ENCODE data around the gene IL16.
"Not testable (repeated sequence)": the region's sequence is repeated elsewhere in the genome, so short reads cannot be mapped to it uniquely, and the experiment has no call there.

IL16 gene

GRCh38 chr15:81199031-81199779, 2.5 kb downstream of the IL16 start:
- TF ChIP-seq, protein P1, sequence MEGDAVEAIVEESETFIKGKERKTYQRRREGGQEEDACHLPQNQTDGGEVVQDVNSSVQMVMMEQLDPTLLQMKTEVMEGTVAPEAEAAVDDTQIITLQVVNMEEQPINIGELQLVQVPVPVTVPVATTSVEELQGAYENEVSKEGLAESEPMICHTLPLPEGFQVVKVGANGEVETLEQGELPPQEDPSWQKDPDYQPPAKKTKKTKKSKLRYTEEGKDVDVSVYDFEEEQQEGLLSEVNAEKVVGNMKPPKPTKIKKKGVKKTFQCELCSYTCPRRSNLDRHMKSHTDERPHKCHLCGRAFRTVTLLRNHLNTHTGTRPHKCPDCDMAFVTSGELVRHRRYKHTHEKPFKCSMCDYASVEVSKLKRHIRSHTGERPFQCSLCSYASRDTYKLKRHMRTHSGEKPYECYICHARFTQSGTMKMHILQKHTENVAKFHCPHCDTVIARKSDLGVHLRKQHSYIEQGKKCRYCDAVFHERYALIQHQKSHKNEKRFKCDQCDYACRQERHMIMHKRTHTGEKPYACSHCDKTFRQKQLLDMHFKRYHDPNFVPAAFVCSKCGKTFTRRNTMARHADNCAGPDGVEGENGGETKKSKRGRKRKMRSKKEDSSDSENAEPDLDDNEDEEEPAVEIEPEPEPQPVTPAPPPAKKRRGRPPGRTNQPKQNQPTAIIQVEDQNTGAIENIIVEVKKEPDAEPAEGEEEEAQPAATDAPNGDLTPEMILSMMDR (IDR thresholded peaks at IDR 0.05; ENCODE audit: low read depth, low read length), result peak; percentile 20; the same call in 1 of the 2 replicates

DNA sequence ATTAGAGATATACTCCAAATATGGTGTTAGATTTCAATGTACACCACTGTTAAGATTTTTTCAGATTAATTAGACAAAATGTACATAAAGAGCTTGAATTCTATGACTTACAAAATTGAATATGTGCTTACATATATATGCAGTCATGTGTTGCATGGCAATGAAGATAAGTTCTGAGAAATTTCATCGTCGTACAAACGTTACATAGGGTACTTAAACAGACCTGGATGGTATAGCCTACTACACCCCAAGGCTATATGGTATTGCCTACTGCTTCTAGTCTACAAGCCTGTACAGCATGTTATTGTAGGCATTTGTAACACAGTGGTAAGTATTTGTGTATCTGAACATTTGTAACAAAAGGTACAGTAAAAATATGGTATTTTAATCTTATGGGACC, 9.3 kb downstream of the IL16 start:
- Histone ChIP-seq H3K27me3 (ENCODE audit: insufficient read depth, low read depth, severe bottlenecking) (no peaks in the 10 kb centered on the region), H3K27ac (no peak overlapping the region), H3K4me3 (ENCODE audit: low read depth, low read length) (no peak overlapping the region), H3K9me3 (ENCODE audit: severe bottlenecking) (no peaks in the 10 kb centered on the region), H3K36me3 (no peaks in the 10 kb centered on the region)
- DNase-seq, result no peak
- TF ChIP-seq, protein P1 (IDR thresholded peaks at IDR 0.05; ENCODE audit: low read depth, low read length), result no peak

More at GRCh38 chr15:81199031-81199779, 2.5 kb downstream of the IL16 start:
- Histone ChIP-seq H3K36me3 (no peaks in the 10 kb centered on the region), H3K27me3 (ENCODE audit: insufficient read depth, low read depth, severe bottlenecking) (no peaks in the 10 kb centered on the region), H3K4me3 (ENCODE audit: low read depth, low read length) (no peak overlapping the region), H3K9me3 (ENCODE audit: severe bottlenecking) (no peaks in the 10 kb centered on the region), H3K27ac (no peak overlapping the region)
- no peak for DNase-seq

- H3K36me3 ChIP-seq; H3K4me3 ChIP-seq (ENCODE audit: low read depth, low read length); H3K27ac ChIP-seq; H3K9me3 ChIP-seq (ENCODE audit: severe bottlenecking); DNase-seq; H3K27me3 ChIP-seq (ENCODE audit: insufficient read depth, low read depth, severe bottlenecking): not testable (repeated sequence)
These were observed 11.3 kb downstream of the IL16 start for GRCh38 chr15:81207987-81208386.

DNA sequence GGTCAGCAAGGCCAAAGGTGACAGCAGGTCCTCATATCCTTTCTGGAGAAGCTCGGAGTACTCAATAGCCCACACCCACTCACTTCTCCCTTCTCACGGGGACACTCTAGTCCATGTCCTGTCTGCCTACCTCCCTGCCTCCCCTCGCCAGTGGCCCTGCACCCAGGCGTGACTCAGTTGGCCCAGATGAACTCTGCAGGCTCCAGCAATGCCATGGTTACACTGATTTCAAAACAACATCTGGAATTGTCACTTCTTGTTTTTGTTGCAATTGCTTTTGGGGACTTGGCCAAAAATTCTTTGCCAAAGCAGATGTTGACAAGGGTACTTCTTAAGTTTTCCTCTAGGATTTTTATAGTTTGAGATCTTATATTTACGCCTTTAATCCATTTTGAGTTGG, 13.0 kb downstream of the IL16 start:
- Histone ChIP-seq H3K4me3 (ENCODE audit: low read depth, low read length) (no peak overlapping the region), H3K9me3 (ENCODE audit: severe bottlenecking) (peaks cover 7% of the 10 kb centered on the region), H3K36me3 (no peaks in the 10 kb centered on the region), H3K27ac (no peak overlapping the region), H3K27me3 (ENCODE audit: insufficient read depth, low read depth, severe bottlenecking) (no peaks in the 10 kb centered on the region)
- no peak for DNase-seq
- TF ChIP-seq, protein P1 (IDR thresholded peaks at IDR 0.05; ENCODE audit: low read depth, low read length), result no peak

- DNase-seq, result no peak
- H3K4me3 ChIP-seq (ENCODE audit: low read depth, low read length), result no peak overlapping the region
- H3K9me3 ChIP-seq (ENCODE audit: severe bottlenecking), result peaks cover 8% of the 10 kb centered on the region
- no peaks in the 10 kb centered on the region for H3K36me3 ChIP-seq
- TF ChIP-seq, protein P1 (IDR thresholded peaks at IDR 0.05; ENCODE audit: low read depth, low read length), result no peak
- H3K27ac ChIP-seq, result no peak overlapping the region
- H3K27me3 ChIP-seq (ENCODE audit: insufficient read depth, low read depth, severe bottlenecking), result no peaks in the 10 kb centered on the region
These were observed 14.7 kb downstream of the IL16 start for GRCh38 chr15:81211376-81211775.

DNA sequence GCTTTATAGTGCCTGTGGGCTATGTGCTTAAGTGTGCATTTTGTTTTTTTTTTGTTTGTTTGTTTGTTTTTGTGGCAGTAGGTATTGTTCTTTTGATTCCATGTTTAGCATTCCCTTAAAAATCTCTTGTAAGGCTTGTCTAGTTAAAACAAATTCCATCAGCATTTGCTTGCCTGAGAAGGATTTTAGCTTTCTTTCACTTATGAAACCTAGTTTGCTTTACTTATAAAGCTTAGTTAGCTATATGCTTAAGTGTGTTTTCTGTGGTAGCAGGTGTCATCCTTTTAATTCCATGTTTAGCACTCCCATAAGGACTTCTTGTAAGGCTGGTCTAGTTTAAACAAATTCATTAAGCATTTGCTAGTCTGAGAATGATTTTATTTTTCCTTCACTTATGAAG, 17.3 kb downstream of the IL16 start:
- Histone ChIP-seq H3K27me3 (ENCODE audit: insufficient read depth, low read depth, severe bottlenecking) (no peaks in the 10 kb centered on the region), H3K27ac (no peak overlapping the region), H3K36me3 (no peaks in the 10 kb centered on the region), H3K9me3 (ENCODE audit: severe bottlenecking) (peaks cover 8% of the 10 kb centered on the region), H3K4me3 (ENCODE audit: low read depth, low read length) (no peak overlapping the region)
- TF ChIP-seq, protein P1 (IDR thresholded peaks at IDR 0.05; ENCODE audit: low read depth, low read length), result no peak
- DNase-seq, result no peak

Data from WERI-Rb-1 (cell line).